Epidermal melanocyte (primary cell): ENCODE data around the gene CDK14.
"Not testable (repeated sequence)": the region's sequence is repeated elsewhere in the genome, so short reads cannot be mapped to it uniquely, and the experiment has no call there.

Experiments
- DNase-seq: peaks from one replicate; pipeline ENCODE4 v3.0.0; 2011; ENCODE audit warnings: low spot score; ENCODE audit not compliant: insufficient read length

CDK14 gene

DNA sequence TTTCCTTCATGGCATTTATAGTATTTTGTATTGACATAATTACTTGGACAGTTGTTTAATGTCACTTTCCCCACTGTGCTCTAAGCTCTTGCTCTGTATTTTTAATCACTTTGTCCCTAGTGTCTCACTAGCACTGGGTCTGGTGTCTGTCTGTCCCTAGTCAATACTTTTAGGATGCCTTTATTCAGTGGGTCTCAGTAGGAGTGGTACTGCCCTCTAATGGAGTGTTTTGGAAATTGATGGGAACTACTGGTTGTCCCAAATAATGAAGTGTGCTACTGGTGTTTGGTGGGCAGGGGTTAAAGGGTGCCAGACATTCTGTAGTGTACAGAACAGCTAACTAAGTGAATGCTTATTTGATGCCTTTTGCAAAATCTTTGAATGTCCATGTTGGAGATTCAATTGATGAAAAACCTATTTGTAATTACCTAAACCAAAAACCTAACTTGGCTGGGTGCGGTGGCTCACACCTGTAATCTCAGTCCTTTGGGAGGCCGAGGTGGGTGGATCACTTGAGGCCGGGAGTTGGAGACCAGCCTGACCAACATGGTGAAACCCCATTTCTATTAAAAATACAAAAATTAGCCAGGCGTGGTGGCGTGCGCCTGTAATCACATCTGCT lies 33.3 kb downstream of the CDK14 start:
- peak; percentile 61 for DNase-seq

DNA sequence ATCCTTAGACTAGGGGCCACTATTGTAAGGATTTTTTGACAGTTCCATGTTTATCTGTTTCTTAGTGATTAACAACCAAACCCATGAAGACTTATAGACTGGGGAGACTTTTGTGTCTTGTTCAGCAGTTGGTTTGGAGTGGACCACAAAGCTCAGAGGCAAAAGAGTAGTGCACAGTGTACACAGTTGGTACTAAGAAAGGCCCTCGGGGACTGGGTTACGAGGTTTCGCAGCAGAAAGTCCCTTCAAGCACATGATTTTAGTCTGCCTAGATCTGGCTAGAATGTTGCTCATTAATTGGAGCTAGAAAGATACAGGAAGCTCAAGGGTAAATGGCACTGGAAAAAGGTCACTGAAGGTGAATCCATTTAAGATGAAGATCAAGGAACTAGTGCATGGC lies 35.4 kb downstream of the CDK14 start:
- DNase-seq: no peak

DNA sequence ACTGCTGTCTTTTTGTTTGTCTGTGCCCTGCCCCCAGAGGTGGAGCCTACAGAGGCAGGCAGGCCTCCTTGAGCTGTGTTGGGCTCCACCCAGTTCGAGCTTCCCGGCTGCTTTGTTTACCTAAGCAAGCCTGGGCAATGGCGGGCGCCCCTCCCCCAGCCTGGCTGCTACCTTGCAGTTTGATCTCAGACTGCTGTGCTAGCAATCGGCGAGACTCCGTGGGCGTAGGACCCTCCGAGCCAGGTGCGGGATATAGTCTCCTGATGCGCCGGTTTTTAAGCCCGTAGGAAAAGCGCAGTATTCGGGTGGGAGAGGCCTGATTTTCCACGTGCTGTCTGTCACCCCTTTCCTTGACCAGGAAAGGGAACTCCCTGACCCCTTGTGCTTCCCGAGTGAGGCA lies 43.6 kb downstream of the CDK14 start:
- not testable (repeated sequence) for DNase-seq

DNA sequence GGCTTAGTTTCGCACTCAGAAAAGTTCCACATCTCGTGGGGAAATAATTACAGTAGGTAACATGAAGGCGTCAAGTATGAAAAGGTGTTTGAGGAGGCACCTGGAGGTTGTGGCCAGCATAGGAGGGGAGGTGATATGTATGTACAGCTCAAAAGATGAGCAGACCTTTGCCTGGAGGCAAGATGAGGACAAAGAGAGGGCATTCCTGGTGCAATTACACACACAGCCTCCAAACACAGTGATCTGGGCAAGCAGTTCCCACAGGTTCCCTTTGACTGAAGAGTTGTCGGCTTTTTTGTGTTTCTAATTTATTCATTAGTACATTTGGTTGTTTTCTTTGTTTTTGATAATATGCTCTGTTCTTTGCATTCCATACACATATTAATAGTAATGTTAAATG lies 46.9 kb downstream of the CDK14 start:
- no peak for DNase-seq

DNA sequence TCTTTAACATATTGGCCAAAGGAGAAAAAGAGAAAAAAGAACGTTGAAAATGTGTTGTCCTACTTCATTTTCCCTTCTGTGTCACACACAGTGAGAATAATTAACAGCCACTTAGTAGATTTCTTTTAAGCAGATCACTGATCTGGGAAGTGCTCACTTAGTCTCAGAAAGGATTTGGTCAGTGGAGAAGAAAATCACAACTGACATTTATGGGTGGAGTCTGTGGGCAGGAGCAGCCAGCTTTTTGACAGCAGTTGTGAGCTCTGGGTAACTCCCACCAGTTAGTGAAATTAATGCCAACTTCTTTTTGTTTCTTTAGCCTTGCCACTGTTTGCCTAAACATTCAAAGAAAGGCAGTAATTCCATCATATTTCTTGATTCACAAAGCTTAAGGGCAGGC lies 49.7 kb downstream of the CDK14 start:
- no peak for DNase-seq

DNA sequence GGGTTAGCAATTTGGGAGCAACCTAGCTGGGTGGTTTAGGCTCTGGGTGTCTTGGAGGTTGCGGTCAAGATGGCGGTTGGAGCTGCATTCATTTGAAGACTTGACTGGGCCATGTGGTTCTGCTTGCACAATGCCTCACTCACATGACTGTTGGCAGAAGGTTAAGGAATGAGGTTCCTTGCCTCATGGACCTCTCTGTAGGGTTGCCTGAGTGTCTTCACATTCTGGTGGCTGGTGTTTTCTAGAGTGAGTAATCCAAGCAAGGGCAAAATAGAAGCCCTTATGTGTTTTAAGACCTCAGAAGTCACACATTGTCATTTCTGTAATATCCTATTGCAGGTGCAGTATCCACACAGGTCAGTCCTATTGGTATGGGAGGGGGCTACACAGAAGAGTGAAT lies 52.0 kb downstream of the CDK14 start:
- no peak for DNase-seq

DNA sequence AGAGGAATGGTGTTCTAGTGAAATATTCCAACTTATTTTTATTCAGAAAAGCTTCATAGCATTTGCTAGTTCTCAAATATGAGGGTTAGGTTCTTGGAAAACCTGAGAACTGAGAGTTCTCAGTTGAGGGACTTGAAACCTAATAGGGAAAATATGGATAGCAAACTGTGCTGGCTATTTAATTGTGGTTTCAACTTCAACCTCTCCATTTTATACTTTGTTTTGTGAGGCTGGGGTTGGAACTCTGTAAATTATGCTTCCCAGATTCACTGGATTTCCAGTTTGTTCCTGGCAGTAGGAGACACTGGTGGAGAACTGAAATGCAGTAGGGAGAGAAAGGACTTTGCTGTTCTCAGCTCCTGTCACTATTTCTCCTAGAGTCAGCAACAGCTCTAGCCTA lies 52.7 kb downstream of the CDK14 start:
- DNase-seq: no peak

DNA sequence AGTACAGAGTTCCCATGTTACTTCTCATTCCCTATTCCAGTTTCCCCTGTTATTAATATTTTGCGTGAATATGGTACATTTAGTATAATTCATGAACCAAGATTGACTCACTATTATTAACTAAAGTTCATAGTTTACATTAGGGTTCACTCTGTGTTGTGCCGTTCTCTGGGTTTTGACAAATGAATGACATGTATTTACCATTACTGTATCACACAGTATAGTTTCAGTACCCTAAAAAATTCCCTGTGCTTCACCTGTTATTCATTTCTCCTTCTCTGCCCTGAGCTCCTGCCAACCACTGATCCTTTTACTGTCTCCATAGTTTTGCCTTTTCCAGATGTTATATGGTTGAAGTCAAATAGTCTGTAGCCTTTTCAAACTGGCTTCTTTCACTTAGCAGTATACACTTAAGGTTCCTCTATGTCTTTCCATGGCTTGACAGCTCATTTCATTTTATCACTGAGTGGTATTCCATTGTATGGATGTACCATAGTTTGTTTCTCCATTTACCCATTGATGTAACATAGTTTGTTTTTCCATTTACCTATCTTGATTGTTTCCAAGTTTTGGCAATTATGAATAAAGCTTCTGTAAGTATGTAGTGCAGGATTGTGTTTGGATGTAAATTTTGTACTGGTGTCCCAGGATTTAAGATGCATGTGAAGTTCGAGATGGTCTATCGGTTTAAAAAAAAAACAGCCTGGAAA lies 58.8 kb downstream of the CDK14 start:
- no peak for DNase-seq

DNA sequence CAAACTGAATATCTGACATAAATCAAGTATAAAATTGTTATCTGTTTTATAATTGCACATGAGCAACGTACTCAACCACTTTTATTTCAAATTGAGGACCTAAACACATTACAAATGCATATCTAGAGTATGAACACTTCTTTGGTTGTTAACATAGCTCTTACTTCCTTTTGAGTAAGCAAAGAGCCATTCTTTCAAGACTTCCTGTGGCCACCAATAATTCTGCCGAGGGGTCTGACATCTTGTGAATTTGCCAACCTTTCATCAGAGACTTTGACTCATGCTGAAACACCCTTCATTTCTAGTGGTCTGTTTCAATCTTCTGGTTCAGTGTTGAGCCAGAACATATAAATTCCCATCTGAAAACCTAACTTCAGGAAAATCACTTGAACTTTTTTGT lies 59.4 kb downstream of the CDK14 start:
- DNase-seq: no peak

DNA sequence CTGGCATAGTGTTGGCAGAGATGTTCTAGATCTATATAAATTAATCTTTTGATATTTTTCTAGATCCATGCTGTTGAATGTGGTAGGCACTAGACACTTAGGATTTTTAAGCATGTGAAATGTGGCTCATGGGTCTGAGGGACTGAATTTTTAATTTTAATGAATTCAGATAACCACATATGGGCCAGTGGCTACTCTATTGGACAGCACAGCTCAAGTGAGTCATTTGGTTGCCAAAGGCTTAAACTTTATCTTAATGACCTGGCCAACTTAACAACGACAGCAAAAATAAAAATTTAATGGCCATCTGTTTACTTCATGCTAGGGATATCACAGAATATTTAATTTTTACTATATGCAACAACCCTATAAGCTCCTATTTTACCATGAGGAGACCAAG lies 61.4 kb downstream of the CDK14 start:
- no peak for DNase-seq

DNA sequence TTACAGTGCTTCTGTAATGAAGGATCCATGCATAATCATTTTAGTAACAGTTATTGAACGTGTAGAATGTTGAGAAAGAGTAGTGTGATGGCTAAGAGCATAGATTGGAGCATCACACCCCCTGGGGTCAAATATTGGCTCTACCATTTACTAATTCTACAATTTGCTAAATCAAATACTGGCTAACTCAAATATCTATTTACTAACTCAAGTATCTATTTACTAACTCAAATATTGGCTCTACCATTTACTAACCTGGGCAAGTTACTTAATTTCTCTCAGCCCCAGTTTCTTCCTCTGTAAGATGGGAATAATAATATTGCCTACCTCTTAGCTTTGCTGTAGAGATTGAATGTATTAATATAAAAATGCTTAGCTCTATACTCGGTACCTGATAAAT lies 64.0 kb downstream of the CDK14 start:
- DNase-seq: no peak

DNA sequence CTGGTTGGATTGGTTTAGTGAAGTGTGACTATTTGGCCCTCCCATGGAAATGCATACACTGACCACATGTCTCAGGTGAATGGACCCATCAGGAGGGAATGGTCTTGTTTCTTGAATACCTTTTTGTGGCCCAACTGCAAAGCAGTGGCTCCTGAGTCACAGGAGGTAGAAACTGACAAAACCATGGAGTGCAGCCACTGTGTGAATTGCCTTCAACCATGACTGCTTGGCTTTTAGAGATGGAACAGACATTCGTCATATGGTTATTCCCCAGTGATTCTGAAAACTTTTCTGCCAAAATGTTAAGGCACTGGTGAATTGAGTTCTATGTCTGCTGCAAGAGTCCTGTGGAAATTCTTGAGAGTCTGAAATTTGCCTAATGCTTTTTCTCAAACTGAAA lies 64.7 kb downstream of the CDK14 start:
- DNase-seq: no peak

DNA sequence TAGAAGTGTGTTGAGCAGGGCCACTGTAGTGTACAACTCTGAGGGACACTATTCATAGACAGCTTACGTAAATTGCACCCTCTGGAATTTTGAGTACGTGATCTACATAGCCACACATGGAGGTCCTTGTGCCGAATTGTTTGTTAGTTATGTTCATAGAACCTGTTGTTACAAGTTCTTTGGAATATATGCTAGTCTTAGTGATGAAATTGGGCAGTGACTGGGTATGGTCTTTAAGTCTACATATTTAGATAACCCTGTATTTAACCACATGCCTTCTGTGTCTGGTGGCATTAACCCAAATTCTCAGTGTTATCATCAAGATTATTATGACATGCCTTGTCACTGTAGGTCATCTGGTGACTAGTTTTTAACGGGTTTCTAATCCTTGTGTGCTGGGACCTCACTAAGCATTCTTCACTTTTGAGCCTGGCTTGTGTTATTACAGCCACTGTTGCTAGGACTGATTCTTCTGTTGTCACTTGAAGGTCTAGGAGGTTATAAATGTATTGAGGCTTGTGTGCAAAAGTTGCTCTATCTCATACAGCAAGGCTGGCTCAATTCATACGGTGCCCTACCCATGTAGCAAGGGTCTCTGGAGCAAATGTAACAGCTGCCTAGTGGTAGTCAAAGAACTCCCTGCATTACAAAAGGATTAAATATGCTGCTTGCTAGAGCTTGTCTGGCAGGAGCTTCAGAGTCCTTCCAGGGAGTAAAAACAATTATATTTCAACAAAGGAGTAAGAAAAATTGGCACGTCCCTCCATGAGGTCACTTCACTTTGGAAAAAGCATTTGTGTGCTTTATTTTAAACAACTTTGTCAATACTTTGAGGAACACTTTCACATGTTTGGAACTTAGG lies 65.4 kb downstream of the CDK14 start:
- no peak for DNase-seq

DNA sequence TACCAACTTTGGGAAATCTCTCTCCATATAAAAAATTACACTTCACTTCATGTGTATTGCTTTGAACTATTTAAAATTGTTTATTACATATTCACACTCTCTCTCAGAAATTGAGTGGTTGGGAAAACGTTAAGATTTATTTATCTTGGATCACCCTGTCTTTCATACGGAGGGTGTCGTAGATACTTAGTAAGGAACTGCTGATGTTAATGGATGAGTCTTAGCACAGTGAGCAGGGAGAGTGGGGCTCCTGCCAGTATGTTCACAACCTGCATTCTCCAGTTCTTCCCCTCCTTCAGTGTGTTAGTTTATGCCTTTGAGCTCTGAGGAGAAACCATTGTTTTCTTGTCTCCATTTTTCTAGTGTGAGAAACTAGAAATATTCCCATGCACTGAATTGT lies 67.1 kb downstream of the CDK14 start:
- DNase-seq: no peak

DNA sequence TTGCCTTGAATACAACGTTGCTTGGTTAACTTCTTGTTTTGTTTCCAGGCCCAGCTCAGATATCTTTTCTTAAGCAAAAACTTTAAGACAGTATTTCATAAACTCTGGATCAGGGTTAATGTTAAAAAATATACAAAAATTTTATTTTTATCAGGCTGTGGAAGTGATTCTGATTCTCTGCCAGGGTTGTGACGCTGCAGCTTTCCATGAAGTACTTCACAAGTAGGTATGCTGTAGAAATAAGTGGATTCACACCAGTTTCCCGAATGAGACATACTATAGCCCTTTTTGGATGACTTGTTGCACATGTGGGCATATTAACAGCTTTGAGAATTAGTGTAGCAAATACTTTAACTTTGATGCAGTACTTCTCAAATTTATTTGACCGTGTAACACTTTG lies 70.1 kb downstream of the CDK14 start:
- no peak for DNase-seq

DNA sequence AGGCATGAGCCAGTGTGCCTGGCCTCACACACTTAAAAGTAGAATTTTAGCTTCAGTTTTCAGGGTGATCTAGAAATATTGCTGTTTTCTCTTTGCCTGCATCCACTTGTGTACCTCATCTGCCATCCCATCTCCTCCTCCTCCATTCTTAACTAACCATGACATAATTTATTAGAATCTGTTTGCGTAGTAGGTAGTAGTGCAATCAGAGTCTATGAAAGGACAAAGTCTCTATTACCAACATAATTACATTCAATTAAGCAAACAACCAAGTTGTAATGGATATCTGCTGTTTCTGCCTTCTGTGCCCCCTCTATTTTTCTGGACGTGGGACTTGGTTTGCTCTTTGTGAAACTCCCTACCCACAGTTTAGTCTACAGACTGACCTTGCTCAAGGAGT lies 72.9 kb downstream of the CDK14 start:
- no peak for DNase-seq

DNA sequence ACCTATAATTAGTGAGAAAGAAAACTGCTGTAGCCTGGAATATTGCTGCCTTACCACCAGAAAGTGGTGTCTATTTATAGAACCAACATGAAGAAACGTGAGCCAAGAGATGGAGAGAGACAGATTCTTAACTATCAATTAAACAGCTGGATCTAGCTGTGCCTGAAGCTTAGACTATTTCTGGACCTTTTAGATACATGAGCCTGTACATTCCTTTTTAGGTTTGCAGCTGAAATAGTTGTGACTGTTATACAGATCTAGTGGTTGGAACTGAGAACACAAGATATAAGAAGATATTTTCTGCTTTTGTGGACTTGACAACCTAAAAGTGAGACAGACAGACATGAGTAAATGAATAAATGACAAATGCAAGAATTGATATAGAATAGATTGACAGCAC lies 73.4 kb downstream of the CDK14 start:
- no peak for DNase-seq

DNA sequence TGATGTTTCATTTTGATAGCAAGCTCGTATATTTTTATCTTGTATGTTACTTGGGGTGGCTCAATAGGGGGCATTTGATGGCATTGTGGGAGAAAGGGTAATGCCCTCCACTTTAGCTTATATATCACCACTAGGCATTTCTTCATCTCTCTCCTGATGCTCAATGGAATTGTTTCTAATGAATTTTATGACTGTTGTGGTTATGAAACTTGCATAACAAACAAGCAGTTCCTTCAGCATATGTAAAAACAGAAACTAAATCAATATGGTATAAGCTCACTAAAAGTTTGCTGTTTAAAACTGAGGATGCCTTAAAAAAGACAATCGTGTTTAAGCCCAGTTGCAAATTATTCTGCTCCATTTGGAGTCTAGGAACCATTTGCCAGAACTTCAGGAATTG lies 75.5 kb downstream of the CDK14 start:
- DNase-seq: no peak

DNA sequence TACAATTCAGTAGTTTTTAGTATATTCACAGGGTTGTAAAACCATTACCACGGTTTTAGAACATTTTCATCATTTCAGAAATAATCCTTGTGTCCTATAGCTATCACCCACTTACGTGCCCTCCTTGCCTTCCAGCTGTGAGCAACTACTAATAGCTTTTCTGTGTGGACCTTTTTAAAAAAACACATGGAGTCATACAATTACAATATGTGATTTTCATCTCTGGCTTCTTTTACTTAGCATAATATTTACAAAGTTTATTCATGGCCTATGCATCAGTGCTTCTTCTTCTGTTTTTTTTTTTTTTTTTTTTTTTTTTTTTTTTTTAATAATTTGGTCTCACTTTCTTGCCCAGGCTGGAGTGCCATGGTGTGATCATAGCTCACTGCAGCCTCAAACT lies 76.1 kb downstream of the CDK14 start:
- DNase-seq: no peak

DNA sequence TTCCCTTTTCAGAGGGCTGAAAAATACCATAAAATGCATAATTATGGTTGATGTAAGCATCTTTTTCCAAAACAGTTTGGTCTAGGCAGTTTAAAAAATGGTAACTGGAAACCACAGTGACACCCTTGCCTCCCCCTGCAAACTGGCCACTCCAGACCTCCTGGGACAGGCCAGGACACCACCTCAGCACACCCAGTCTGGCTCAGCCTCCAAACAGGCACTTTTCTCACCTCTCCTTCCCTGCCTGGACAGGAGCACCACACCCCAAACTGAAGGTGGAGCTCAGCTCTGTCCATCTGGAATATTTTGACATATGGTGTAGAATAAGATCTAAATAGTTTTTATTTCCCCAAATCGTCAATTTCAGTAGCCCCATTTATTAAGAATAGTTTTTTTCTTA lies 78.5 kb downstream of the CDK14 start:
- DNase-seq: no peak

DNA sequence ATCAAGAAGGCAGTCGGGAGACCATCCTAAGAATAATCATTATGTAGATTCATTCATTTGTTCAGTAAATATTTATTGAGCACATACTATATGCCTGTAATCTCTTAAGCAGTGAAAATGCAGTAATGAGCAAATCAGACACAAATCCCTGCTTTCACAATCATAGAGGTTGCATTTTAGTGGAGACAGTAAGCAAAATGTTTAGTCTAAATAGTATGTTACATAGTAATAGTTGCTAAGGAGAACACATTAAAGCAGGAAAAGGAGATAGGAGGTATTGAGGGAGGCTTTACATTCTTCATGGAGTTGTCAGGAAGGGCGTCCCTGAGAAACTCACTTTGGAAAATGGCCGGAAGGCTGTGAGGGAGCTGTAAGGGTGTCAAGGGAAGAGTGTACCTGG lies 79.9 kb downstream of the CDK14 start:
- DNase-seq: no peak
